HG03175 (cell line): ENCODE results near the gene TMEM134.

Experiments used
- ATAC-seq: cut with Tn5 transposase; IDR thresholded peaks from one replicate; pipeline ENCODE4 v1.9.1; 2021; ENCODE audit warnings: mild to moderate bottlenecking, moderate library complexity; ENCODE audit not compliant: unreplicated experiment

TMEM134 gene

DNA sequence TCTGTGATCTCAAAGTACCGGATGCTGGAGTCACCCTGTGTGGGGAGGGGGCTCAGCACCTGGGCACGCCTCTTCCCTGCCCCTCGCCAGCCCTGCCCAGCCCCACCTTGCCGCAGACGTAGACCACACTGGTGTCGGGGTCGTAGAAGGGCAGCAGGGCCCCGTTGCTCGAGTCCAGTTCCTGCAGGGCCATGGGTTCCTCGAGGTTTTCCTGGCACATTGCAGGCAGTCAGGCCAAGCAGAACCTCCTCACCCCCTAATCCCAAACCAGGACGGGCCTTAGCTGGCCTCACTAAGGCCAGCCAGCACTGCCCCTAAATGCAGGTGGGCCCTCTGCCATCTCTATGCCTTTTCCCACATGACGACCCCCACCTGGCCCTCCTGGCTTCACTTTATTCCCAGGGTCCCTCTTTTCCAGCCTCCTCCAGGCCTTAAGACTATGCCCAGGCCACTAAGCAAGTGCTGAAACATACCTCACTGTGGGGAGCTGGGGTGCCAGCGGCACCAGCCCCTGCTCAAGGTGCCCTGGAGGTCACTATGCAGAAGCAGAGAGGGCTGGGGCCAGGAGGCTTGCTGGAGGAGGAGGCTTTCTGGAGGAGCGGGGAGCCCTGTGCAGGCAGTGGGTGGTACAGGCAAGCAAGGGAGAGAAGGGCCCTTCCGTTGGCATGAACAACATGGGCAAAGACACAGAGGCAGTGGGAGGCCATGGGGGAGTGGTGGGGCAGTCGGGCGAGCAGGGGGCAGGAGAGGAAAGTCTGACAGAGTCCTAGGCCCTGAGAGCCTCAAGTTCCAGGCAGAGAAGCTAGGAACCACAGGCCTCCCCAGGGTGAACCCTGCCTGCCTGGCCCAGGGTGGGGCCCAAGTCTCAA lies 28.6 kb downstream of the TMEM134 start:
- no peak for ATAC-seq

DNA sequence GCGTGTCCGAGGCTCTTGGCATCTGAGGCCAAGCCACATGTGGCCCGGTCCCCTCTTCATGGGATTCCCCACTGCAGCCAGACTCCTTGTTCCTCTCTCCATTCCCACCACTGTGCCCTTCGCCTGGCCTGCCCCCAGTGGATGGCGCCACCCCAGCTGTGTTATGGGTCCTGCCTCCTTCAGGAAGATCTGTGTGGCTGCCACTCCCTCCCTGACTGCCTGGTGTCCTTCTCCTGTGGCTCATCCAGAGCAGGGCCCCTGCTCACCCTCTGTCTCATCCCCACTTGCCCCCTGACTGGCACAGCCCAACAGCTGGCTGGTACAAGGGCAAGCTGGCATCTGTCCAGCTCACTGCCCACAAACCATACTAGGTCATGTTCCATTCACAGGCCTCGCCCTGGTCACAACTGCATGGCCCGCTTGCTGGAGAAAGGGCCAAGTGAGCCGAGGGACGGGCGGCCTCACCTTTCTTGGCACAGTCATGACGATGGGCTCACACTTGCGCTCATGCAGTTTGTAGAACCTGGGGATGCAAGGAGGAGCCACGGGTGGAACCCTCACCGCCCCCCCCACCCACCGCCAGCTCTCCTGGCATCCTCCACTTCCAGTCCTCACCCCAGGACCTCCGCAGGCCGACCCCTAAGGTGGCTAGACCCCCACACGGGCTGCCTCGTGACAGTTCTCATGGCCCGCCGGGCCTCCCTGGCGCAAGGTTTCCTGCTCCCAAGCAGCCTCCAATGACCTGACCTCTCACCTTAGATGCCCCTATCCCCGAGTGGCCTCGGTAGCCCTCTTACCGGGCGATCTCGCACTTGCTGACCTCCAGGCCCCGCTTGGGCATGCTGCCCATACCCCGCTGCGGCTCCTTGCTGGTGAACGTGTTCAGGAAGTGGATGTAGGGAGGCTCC lies 29.5 kb downstream of the TMEM134 start:
- no peak for ATAC-seq

DNA sequence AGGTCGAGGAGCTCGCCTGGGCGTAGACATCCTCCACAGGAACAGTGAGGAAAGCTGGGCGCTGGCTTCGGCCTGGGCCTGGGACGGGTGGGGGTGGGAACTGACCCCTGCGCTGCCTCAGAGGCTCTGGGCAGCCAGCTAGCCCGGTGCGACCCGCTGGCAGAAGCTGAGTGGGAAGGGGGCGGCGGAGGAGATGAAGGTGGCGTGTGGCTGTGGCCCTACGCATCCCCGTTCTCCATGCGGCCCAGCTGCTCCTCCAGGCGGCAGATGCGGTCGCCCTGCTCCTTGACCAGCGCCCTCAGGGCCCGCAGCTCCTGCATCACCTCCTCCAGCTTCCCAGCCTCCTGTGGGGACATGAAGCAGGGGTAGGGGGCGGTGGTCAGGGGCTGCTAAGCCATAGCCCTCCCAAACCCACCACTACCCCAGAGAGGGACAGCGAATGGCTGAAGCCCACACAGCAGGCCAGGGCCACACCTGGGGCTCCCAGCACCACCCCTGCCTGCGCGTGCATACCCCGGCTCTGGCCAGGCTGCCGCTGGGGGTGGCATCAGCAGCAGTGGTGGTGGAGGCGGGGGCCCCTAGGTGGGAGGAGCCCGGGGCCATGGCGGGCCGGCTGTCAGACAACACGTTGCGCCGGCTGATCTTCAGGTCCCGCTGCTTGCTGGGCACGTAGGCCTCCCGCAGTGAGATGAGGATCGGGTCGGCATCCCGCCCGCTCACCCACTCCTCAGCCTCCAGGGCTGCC lies 30.7 kb downstream of the TMEM134 start:
- no peak for ATAC-seq

DNA sequence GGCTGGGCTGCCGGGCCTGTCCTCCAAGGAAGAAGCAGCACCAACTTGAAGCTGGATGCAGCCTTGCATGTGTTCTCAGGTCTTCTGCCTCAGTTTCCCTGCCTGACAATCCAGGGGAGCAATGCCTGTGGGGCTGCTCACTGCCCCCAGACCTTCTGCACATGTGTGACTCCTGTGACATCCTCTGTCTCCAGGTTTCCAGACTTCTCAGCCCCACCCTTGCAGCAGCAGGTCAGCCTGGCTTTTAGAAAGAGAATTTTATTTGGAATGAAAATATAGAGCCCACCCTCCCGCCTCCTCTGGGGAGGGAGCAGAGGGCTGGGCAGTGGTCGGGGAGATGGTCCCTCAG lies 31.3 kb downstream of the TMEM134 start:
- no peak for ATAC-seq

DNA sequence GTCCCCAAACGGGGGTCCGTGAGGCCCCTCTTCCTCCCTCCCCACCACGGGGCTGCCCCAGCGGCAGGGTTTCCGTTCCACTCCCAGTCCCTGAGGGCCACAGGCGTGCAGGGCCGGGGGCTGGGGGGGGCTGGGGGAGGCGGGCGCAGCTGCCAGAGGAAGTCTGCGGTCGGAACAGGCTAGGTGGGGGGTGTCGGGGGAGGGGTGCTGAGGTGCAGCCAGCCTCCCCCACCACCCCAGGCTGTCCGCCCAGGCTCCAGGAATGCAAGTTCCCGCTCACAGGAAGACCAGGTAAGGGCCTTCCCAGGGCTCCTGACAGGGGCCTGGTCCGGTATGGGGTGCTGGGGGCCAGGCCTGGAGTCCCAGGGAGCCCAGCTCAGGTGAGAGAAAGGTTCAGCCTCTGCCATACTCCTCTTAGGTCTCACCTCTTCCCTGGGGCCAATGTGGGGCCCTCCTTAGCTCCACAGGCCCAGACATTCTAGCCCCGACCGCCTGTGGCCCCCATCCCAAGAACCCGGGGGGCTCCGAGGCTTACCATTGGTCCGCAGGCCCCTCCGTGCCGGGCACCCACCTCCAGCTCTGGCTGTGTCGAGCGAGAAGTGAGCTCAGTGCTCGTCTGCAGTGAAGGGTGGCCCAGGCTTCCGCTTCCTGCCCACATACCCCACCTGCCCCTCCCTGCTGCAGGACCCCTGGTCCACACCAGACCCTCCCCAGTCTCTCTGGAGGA lies 31.8 kb downstream of the TMEM134 start, which contains the start of gene PTPRCAP:
Gene PTPRCAP (minus strand): TSS at position 601 of the 727 bp plus-strand sequence. CDS start 63 bp downstream, at position 538.
- peak; percentile 26 for ATAC-seq

DNA sequence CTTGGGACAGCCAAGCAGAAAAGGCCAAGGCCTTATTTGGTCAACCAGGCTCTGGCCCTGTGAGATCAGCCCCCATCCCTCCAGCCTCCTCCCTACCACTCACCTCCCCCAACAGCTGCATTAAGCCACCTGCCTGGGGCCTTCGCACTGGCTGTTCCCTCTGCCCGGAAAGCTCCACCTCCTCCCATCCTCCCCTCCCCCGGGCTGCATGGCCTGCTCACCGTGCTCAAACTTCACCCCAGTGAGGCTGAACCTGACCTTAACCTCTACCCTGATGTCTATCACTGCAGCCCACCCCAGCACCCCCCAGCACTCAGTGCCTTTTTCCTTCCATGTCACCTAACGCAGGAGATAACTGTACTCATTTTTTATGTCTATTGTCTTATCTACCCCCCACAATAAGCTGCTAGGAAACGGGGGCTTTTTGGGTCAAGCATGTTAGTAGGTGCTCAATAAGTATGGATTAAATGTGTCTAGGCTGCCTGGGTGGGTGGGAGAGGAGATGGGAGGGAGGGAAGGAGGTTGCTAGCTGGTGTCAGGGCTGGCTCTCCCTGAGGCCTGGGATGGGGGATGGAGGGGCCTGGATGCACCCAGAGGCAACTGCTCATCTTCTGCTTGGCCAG lies 32.5 kb downstream of the TMEM134 start:
- peak; percentile 48 for ATAC-seq

DNA sequence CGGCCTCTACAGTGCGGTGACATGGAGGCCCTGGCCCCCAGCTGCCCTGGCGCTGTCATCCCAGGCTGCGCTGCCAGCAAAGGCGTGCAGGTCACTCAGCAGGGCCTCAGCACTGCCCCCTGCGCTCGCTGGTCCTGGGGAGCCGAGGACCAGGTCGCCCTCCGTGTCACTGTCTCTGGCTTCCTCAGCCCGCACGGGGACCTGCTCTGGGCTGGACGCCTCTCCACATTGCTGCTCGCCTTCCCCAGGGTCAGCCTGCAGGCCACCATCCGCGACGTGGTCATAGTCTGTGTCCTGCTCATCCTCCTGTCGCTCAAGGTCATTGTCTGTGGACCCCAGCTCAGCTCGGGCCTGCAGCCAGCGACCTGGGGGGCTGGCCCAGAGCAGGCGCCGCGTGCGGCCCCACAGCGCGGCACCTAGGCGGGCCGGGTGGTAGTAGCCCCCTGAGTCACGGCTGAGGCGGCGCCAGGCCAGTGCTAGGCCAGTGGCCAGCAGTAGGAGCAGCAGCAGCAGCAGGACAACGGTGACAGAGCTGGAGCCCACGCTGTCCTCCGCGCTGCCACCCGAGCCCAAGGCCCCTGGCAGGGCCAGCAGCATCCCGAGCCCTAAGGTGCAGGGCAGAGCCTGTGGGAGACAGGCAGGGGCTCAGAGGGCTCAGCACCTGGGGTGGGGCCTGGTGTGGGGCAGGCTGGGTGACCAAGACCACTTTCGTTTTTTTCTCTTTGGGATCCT lies 33.2 kb downstream of the TMEM134 start:
- ATAC-seq, result no peak

DNA sequence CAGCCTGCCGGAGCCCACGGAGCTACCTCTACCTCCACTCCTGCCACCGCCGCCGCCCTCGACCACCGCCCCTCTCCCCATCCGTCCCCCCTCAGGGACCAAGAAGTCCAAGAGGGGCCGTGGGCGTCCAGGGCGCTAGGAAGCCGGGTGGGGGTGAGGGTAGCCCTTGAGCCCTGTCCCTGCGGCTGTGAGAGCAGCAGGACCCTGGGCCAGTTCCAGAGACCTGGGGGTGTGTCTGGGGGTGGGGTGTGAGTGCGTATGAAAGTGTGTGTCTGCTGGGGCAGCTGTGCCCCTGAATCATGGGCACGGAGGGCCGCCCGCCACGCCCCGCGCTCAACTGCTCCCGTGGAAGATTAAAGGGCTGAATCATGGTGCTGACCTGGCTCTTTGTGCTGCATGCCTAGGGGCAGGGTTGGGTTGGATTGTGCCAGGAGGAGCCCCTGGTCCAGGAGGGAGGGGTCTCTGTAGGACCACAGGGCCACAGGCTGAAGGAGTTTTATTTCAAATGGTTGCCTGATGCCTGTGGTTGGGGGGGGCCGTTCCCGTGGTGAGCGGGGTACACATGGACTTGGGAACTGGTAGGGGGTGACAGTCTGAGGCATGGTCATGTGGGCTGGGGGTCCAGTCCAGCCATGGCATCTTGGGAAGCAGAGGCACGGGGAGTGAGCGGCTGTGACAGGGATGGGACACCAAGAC lies 33.9 kb downstream of the TMEM134 start:
- no peak for ATAC-seq

DNA sequence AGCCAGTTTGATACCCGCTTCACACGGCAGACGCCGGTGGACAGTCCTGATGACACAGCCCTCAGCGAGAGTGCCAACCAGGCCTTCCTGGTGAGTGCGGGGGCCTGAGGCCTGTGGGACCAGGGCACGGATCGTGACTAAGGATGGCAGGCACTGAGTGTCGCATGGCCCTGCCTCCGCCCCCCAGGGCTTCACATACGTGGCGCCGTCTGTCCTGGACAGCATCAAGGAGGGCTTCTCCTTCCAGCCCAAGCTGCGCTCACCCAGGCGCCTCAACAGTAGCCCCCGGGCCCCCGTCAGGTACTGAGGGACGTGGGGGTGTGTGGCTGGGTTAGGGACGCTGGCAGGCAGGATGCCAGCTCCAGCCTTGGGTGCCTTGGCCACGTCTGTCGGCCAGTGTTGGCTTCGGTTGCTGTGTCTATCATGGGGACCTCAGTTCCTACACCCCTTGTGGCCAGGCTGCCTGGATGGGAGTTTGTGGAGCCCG lies 34.6 kb downstream of the TMEM134 start:
- ATAC-seq, result no peak

DNA sequence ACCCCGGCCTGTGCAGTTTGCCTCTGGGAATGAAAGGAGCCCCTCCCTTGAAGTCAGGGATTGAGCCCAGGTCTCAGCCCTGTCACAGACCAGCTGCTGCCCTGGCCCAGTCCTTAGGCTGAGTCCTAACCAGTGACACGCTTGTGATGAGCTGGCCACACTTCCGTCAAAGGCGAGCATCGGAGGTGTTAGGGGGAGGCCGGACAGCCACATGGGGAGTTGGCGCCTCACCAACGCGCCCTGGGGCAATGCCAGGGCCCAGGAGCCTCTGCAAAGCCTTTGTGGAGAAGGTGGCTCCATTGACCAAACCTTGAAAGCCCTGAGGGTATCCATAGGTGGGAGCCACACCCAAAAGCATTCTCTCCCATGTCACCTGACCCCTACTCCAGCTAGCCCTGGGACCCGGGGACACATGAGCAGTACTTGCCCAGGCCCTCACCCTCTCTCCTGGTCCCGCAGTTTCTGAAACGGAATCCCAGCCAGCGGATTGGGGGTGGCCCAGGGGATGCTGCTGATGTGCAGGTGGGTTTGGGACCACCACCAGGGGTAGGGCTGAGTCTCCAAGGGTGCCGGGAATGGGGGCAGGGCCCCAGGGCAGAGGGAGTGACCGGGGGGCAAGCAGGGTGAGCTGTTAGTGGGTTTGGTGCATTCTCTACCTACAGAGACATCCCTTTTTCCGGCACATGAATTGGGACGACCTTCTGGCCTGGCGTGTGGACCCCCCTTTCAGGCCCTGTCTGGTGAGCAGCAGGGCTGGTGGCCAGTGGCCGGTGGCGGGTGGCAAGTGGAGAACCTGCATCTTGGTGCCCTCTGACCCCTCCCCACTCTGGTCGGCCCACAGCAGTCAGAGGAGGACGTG lies 35.3 kb downstream of the TMEM134 start:
- ATAC-seq, result no peak

DNA sequence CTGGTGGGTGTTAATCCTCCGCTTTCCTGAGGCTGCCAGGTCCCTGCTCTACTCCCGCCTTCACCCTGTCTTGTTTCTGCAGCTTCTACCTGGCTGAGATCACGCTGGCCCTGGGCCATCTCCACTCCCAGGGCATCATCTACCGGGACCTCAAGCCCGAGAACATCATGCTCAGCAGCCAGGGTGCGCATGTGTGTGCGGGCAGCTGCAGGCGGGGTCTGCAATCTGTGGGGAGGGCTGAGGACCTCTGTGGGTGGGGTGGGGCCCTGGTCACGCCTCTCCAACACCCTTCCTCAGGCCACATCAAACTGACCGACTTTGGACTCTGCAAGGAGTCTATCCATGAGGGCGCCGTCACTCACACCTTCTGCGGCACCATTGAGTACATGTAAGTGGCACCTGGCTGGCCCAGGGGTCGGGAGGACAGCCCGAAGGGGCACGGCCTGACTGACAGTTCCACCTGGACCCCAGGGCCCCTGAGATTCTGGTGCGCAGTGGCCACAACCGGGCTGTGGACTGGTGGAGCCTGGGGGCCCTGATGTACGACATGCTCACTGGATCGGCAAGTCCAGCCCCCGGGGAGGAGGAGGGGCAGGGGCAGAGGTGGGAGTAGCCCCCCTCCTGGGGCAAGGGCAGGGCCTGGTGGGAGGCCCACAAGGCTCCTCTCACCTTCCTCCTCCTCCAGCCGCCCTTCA lies 36.2 kb downstream of the TMEM134 start:
- ATAC-seq, result no peak

DNA sequence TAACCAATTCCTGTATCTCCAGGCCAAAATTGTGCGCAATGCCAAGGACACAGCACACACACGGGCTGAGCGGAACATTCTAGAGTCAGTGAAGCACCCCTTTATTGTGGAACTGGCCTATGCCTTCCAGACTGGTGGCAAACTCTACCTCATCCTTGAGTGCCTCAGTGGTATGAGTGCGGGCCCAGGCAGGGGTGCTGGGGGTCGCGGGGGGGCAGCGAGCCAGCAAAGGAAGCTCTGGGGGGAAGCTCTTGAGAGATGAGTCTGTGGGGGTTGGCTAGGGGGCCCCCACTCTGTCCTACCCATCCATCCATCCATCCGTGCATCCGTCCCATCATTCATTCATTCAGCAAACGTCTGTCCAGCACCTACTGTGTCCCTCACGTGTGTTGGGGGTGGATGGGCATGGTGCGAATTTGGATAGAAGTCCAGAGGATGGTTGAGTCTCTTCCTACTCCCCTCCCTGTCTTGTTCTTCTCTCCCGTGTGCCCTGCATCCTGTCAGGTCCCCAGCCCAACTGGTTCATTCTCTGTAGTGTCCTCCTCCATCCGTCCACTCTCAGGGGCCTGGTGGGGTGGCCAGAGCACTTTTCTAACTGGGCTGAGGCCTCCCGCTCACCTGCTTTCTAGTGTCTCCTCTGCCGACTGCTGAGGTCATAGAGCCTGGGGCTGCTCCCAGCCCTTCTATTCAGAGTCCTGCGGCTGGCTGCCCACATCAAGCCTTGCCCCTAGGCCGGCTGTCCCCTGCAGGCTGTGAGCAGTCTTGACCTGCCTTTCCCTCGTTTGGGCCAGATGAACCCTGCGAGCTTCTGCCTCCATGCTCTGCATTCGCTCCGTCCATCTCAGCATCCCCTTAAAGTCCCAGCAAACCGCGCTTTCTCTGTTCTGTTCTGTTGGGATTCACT lies 37.5 kb downstream of the TMEM134 start:
- no peak for ATAC-seq

DNA sequence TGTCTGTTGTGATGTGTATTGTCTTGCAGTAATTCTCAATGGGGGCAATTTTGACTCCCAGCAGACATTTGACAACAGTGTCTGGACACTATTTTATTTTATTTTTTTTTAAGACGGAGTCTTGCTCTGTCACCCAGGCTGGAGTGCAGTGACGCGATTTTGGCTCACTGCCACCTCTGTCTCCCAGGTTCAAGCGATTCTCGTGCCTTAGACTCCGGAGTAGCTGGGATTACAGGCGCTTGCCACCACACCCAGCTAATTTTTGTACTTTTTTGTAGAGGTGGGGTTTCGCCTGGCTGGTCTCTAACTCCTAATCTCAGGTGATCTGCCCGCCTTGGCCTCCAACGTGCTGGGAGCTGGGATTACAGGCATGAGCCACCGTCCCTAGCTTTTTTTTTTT lies 39.3 kb downstream of the TMEM134 start:
- ATAC-seq, result no peak

DNA sequence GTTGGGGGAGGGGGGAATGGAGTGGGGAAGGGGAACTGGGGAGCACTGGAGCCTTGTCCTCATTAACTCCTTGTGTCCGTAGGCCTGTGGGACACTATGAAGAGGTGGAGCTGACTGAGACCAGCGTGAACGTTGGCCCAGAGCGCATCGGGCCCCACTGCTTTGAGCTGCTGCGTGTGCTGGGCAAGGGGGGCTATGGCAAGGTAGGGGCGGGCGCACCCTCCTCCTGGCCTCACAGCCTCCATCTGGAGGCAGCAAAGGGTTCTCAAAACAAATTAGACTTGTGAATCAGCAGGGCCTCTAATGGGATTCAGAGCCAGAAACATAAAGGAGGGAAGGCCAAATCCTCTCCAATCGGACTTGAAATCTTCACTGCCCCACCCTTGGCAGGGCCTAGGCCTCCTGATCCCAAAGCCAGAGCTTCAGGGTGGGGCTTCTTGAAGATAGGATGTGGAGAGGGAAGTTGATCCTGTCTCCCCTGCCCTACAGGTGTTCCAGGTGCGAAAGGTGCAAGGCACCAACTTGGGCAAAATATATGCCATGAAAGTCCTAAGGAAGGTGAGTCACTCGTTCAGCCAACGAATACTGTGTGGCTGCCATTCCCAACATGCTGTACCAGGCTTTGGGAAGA lies 39.9 kb downstream of the TMEM134 start:
- ATAC-seq, result no peak
